Measurements from ENCODE around the gene PLD4. TPM values are rescaled to one million over a fixed set of nuclear protein-coding genes. Genes with fewer than 3 reads are reported as not detected.

Gene PLD4
- total and polyA plus RNA-seq, 9 of the 15 experiments (the other 6 are each of a cell fraction or from before 2014, with no cell fraction given), result 0.18 to 0.24 TPM; not detected in 7

DNA sequence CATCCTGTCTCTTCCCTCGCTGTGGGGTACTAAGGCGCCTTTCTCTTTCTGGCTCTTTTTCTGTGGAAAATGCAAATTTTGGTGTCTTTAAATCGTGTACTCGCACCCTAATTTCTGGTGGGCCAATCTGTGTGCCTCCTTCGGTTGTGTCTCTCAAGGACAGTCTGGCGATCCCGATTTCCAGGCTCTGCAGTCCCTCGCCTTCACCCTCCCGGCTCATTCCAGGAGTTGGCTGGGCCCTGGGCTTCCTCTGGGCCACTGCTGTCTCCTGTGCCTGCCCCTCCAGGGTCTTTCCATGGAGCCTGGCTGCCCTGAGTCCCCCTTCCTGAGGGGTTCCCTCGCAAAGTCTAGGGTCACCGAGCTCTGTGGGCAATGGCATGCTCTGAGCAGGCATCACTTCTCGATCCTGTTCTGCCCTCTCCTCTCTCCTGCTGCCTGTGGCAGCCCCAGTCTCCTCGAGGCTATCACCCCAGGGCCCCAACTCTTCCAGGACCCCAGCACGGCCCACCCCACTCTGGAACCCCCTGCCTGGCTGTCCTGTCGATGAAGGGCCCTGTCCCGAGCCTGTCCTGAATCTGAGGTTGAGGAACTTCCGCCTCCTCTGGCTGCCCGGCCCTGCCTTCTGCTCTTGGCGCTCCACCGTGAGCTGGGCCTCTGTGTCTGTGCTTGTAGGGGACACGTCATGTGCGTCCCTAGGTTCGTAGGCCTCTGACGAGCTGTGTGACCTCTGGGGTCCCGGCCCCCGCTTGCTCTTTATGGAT is 29.4 kb downstream of the PLD4 start (continued):
- TF ChIP-seq, protein P1, sequence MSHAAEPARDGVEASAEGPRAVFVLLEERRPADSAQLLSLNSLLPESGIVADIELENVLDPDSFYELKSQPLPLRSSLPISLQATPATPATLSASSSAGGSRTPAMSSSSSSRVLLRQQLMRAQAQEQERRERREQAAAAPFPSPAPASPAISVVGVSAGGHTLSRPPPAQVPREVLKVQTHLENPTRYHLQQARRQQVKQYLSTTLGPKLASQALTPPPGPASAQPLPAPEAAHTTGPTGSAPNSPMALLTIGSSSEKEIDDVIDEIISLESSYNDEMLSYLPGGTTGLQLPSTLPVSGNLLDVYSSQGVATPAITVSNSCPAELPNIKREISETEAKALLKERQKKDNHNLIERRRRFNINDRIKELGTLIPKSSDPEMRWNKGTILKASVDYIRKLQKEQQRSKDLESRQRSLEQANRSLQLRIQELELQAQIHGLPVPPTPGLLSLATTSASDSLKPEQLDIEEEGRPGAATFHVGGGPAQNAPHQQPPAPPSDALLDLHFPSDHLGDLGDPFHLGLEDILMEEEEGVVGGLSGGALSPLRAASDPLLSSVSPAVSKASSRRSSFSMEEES (CRISPR knock-in tag; IDR thresholded peaks at IDR 0.05), result no peak
- TF ChIP-seq SPI1 (IDR thresholded peaks at IDR 0.05; ENCODE audit: borderline replicate concordance, low read depth, low read length) (no peak), MTA1 (IDR thresholded peaks at IDR 0.05; ENCODE audit: borderline replicate concordance) (no peak), ZNF766 (CRISPR knock-in tag; conservative IDR thresholded peaks at IDR 0.05) (no peak), MAFG (tag; conservative IDR thresholded peaks at IDR 0.05) (no peak), NRF1 (conservative IDR thresholded peaks at IDR 0.05 in 1 of 2, IDR thresholded peaks at IDR 0.05 in 1 of 2) (no peak), SMAD2 (IDR thresholded peaks at IDR 0.05; ENCODE audit: low read depth, low read length) (no peak), MTA3 (IDR thresholded peaks at IDR 0.05; ENCODE audit: borderline replicate concordance) (no peak), ZNF584 (CRISPR knock-in tag; IDR thresholded peaks at IDR 0.05; ENCODE audit: low read depth) (no peak), ZEB2 (IDR thresholded peaks at IDR 0.05) (no peak)
- TF ChIP-seq, protein P2, sequence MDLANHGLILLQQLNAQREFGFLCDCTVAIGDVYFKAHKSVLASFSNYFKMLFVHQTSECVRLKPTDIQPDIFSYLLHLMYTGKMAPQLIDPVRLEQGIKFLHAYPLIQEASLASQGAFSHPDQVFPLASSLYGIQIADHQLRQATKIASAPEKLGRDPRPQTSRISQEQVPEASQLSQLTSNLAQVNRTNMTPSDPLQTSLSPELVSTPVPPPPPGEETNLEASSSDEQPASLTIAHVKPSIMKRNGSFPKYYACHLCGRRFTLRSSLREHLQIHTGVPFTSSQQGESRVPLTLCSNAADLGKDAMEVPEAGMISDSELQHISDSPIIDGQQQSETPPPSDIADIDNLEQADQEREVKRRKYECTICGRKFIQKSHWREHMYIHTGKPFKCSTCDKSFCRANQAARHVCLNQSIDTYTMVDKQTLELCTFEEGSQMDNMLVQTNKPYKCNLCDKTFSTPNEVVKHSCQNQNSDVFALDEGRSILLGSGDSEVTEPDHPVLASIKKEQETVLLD (IDR thresholded peaks at IDR 0.05), result no peak
- TF ChIP-seq, protein P3, sequence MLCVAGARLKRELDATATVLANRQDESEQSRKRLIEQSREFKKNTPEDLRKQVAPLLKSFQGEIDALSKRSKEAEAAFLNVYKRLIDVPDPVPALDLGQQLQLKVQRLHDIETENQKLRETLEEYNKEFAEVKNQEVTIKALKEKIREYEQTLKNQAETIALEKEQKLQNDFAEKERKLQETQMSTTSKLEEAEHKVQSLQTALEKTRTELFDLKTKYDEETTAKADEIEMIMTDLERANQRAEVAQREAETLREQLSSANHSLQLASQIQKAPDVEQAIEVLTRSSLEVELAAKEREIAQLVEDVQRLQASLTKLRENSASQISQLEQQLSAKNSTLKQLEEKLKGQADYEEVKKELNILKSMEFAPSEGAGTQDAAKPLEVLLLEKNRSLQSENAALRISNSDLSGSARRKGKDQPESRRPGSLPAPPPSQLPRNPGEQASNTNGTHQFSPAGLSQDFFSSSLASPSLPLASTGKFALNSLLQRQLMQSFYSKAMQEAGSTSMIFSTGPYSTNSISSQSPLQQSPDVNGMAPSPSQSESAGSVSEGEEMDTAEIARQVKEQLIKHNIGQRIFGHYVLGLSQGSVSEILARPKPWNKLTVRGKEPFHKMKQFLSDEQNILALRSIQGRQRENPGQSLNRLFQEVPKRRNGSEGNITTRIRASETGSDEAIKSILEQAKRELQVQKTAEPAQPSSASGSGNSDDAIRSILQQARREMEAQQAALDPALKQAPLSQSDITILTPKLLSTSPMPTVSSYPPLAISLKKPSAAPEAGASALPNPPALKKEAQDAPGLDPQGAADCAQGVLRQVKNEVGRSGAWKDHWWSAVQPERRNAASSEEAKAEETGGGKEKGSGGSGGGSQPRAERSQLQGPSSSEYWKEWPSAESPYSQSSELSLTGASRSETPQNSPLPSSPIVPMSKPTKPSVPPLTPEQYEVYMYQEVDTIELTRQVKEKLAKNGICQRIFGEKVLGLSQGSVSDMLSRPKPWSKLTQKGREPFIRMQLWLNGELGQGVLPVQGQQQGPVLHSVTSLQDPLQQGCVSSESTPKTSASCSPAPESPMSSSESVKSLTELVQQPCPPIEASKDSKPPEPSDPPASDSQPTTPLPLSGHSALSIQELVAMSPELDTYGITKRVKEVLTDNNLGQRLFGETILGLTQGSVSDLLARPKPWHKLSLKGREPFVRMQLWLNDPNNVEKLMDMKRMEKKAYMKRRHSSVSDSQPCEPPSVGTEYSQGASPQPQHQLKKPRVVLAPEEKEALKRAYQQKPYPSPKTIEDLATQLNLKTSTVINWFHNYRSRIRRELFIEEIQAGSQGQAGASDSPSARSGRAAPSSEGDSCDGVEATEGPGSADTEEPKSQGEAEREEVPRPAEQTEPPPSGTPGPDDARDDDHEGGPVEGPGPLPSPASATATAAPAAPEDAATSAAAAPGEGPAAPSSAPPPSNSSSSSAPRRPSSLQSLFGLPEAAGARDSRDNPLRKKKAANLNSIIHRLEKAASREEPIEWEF (CRISPR knock-in tag; IDR thresholded peaks at IDR 0.05), result no peak
